NCI-H2107 treated with DMSO at 0.1 percent for 48 hours (cell line): ENCODE data around the gene TMX4.

Experiments
- DNase-seq: peaks from one replicate; lab custom pipeline; 2025; ENCODE audit not compliant: unreplicated experiment; lab: John Stamatoyannopoulos, UW

Gene TMX4

DNA sequence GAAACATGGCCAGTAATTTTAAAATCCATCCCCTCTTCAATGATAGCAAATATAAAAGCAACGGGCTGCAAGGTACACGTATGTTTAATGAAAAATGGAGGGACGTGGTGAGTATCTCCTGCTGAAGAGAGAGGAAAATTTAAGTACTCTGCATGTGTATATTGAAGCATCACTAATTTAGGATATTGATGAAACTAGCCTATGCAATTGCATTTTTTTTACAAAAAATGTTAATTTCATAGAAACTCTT lies 362 bp upstream of the TMX4 start:
- DNase-seq: no peak

DNA sequence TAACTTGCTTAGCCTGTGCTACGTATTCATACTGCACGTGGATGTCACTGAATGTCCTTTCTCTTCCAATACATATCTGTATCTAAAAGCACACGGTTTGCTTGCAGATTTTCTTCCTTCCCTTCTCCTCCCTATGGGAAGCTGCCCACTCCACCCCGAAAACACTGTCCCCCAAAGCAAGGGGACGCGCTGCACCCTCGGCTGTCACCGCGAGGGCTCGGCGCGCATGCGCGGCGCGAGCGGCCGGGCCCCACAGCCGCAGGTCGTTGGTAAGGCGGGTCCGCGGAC lies 659 bp downstream of the TMX4 start:
- peak; percentile 36 for DNase-seq

DNA sequence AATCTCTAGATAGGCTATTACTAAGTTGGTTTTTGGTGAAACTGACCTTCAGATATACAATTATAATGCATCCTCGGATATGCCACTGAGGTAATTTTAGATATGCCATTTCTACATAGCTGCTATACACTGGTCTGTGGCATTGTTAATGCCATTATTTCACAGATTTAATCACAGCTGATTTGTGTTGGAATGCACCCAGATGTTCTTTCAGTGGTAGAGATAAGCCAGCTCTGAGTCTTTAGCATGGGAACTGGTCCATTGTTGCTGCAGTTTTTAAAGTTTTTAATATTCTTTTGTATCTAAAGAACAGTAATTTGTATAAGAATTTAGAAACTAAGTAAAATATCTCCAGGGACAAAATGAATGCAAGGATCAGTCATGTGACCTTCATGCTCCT lies 6.8 kb downstream of the TMX4 start:
- DNase-seq: no peak

DNA sequence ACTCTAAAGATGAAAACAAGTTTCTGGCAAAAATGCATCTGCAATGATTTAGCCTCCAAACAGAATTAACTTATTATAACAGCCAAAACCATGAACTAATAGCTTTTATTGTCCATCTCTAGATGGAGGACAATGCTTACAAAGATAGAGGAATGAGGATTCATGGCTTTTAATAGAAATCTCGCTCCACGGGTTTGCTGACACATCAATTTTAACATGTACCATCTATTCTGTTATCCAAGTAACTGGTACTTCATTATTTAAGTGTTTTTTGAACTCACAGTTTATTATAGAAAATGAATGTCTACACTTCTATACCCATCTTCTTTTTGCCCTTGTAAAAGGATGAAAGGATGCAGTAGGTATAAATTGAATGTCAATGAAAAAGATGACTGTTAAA lies 10.8 kb downstream of the TMX4 start:
- DNase-seq: no peak

DNA sequence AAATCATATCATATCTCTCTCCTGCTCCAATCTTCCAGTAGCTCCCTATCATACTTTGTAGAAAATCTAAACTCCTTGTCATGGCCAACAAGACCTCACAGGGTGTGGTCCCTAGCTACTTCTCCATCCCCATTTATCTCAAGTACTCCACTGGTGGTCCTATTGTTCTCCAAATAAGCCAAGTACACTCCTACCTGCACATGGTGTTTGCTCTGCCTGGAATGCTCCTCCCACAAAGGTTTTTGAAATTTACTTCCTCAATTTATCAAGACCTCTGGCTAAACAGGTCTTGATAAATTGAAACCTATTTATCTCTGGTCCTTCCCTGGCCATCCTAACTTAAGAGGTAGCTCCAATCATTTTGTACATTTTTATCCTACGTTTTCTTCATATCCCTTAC lies 12.1 kb downstream of the TMX4 start:
- no peak for DNase-seq

DNA sequence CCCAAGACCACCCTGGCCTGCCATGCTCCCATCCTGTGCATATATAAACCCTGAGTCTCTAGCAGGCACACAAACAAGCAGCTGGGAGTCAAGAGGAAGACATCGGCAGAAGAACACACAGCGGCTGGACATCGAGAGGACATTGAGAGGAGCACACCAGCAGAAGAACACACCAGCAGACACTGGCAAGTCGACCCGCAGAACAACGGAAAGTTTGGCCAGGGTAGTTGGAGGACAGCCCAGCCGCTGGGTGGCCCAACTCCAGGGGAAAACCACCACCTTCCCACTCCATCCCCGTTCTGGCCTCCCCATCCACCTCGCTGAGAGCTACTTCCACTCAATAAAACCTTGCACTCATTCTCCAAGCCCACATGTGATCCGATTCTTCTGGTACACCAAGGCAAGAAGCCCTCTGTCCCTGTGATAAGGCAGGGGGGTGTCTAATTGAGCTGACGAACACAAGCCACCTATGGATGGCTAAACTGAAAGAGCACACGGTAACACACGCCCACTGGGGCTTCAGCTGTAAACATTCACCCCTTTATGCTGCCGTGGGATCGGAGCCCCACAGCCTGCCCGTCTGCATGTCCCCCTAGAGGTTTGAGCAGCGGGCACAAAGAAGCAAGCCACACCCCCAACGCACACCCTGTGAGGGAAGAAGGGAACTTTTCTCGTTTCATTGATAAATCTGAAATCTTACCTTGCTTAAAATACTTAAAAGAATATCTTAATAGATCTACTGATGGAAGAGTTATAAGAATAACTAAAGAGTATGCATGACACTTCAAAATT lies 13.8 kb downstream of the TMX4 start:
- DNase-seq: no peak

DNA sequence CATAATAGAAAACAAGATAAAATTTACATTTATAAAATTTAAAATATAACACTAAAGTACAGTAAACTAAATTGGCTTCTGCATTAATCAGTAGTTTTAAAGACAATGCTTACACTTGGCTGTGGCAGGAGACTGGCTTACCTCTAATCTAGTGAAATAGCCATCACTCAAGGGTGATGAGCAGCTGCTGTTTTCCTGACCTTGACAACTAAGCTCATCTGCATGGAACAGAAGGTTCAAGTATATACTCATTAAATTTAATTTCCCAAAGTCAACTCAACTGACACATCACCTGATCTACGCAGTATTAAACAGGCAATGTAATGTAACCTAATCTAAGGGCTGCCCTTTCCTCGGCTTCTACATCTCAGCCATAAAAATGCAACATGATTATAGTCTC lies 14.5 kb downstream of the TMX4 start:
- no peak for DNase-seq

DNA sequence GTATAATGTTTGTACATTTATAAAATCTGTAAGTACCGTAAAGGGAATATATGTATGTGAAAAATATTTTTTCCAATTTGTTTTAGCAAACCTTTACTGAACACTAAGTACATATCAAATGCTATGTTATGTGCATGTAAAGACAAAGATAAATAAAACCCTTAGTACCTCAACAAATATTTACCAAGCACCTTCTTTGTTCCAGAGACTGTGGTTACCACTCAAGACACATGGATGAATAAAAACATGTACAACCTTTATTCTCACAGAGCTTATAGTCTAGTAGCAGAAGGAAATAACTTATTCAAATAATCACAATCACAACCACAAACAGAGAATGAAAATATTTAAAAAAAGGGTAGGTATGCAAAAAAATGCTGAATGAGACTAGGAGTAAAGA lies 17.5 kb downstream of the TMX4 start:
- no peak for DNase-seq

DNA sequence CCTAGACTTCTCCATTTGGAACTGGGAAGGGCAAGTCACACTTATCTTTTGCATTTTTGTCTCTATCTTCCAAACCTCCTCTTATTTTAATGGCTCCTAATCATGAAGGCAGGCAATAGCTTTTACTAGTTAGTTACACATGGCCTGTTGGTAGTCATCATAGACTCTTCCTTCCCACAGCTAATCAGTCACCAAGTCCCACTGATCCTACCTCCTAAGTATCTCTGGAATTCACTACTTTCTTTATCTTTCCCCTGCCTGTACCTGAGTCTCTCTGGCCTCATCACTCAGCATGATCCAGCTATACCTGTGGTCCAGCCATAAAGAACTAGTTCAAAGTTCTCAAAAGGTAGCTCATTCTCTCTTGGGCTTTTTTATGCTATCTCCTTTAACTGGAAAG lies 18.8 kb downstream of the TMX4 start:
- no peak for DNase-seq

DNA sequence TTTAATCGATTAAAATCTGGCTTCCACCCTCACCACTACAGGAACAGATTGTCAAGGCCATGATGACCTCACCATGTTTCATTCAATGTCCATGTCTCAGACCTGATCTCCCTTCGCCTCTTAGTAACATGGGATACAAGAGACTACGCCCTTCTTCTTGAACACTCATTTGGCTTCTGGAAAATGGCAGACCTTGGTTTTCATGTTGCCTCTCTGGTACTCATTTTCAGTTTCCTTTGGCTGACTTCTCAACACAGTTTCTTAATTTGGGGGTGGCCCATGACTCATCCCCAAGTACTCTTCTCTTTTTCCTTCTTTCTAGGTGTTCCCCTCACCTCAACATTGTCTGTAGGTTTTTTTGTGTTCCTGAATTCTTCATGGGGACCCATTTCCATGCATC lies 22.7 kb downstream of the TMX4 start:
- DNase-seq: no peak

DNA sequence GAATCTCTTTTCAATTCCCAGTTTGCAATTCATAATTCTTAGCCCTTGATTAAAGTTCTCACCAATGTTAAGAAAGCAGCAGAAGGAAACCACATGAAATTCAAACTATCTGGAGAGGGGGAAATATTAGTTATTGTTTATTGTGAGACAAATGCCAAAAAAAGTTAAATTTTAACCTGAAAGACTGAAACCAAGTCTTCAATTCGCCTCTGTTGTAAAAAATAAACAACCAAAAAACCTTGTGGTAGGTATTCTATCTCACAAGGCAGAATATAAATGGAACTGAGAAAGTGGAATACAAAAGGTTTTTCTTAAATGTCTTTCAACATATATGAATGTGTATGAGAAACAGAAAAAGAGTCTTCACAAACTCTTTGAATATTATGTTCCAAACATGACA lies 24.8 kb downstream of the TMX4 start:
- DNase-seq: no peak

DNA sequence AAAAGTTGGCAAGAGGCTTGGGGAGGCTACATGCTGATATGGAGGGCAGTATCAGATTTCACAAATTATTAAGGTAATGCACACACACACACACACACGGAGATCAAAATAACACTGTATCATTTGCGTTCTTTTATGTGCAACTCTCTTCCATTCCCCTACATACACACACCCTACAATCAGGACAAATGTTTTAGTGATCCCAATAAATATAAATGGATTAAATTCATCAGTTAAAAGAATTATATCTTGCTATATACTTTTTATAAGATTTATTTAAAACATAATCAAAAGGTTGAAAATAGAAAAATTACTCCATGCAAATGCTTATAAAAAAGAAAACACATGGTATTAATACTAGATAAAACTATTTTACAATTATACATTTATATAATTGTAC lies 25.9 kb downstream of the TMX4 start:
- no peak for DNase-seq

DNA sequence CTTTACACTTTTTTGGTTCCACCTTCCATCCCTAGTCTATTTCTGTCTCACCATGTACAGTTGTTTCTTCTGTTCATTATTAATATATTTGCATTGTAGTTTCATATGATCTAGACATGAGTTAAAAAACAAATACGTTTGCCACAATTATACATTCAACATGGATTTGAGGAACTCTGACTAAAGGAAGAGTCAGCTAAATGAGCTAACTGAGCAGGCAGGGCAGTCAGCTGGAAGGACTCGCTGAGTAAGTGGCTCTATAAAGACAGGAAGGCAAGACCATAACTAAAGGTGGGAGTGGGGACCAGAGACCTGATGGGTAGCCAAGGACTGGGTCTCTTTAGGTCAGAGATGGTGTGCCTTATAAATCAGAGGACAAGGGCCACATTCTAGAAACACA lies 26.3 kb downstream of the TMX4 start:
- no peak for DNase-seq

DNA sequence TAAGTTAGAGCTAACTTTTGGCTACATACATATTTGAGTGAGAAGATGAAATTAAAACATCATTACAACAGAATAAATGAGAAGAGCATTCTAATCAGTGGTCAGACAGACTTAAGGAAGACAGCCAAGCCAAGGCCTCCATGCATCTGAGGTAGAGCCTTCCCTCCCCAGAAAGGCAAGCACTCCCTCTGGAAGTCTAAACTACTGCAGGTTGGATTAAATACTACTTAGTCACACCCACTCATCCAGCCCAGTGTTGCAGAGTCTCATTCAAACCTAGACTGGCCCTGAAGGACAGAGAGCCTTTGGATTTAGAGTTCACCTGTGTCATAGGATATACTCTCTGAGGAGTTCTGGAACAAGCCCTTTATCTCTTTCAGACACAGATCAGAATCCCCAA lies 29.2 kb downstream of the TMX4 start:
- DNase-seq: no peak

DNA sequence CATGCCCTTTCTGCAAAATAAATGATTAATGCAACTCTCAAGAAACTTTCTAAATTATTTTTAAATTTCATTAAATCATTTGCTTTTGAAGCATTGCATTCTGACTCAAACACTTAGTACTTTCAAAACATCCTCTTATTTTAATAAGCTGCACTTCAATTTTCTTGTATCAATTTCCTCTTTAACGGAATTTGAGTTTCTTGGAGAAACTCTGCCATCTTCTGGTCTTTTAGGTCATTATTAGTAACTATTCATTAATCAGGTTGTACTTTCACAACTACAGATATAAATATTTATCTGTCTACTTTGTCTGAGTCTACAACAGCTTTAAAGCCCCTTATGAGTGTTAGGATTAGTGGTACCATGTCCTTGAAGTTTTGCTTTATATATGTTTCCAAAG lies 30.2 kb downstream of the TMX4 start:
- no peak for DNase-seq

DNA sequence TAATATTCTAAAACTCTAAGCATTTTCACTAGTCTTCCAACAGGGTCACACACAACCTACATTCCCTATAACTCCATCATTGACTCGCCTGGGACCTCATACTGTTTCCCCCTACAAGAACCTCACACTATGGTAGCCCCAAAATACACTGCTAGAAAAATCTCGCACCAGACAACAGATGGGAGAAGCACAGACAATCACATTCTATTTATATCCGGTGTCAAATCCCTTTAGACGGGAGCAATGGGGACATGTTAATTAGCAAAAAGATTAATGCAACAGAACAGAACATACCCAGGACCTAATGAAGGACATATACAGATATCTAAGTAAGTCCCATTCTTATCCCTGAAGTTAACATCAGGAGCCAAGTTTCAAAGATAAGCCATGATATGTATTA lies 33.6 kb downstream of the TMX4 start:
- DNase-seq: no peak

DNA sequence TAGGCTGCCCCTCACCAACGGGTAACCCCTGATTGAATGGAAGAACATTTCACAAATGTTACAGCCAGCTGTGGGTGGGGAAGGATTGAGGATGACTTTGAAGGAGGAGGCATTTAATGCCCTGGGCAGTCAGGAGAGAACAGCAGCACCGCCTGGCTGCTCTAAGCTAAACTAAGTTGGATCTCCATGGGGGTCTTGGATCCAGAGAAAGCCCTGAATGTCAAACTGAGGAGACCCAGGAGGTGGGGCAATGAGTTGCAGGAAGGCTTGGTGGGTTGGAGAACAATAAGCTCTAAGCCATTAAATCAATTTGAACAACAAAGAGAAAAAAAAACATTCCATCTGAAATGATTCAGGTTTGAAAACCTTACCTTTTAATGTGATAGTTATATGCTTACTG lies 35.4 kb downstream of the TMX4 start:
- DNase-seq: no peak

DNA sequence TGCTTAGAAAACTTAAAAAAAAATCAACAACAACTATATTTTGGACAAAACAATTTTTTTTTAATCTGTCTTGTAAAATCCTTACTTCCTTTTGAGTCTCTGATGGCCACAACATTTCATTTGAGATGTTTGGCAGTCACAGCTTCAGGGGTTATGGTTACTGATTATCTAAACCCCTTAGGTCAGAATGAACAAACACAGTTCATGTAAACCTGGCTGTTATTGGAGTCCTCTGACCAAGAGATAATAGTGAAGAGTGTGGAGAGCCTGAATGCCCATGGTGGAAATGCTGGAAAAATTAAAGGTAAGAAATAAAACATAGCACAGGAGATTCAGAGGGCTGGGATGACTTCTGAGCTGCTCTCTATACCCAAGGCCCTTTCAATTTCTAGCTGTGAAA lies 38.2 kb downstream of the TMX4 start:
- DNase-seq: no peak

DNA sequence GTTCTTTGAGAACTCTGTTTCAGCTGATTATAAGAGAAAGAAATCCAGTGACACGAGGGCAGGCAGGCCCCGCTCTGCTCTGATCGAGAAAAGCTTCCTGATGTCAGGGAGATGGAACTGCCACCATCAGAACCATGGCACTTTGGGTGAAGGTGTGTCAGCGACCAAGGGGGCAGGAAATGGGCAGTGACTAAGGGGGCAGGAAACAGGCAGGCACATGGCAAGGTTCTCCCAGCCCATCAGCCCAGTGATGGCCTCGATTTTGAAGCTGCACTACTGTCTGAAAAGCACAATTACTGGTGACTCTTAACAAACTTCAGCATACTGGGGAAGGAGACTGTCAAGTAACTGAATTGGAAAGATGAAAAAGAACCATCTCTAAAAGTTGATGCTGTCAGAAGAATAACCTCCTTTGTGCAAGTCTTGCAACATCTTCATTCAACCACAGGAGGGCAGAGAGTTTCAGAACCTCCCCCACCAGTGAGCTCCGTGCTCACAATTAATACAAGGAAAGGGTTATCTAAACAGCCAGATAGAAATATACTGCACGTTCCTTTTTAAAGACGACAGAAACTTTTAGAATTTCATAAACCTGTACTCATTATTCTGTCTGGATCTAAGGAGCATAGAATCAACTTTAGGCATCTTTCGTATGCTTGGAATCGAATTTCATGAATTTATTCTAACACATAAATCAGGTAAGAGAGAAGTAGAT lies 39.1 kb downstream of the TMX4 start:
- DNase-seq: no peak

DNA sequence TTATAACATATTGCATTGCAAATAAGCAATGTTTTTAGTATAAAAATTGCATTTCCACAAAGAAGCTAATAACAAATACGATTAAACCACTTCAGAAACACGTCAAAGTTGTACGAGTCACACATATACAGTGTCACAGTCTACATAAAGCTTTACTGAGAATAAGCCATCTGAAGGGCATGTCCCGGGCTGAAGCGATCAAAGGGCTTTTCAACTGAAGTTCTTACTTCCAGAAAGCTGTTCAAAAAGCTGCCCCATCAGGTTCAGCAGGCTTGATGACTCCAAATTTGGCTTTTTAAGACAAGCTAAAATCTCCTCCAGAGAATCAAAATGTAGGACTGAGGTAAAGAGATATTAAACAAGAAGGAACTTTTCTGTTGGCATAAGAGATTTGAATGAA lies 41.9 kb downstream of the TMX4 start:
- DNase-seq: no peak

DNA sequence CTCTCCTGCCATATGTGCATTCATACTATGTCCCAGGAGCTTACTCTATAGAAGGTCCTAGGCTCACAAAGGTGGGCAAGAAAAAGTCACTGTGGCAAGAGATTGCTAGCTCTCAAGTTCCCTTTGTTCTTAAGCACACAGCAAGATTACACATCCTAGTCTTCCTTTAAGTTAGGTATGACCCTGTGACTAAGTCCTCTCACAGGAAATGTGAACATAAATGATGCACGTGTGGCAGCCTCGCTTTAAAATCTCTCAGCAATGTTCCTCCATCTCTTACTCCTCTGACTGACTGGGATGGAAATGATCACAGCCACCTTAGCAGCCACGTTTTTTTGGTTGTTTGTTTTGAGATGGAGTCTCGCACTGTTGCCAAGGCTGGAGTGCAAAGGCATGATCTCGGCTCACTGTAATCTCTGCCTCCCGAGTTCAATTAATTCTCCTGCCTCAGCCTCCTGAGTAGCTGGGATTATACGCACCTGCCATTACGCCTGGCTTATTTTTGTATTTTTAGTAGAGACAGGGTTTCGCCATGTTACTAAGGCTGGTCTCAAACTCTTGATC lies 43.6 kb downstream of the TMX4 start:
- DNase-seq: no peak

DNA sequence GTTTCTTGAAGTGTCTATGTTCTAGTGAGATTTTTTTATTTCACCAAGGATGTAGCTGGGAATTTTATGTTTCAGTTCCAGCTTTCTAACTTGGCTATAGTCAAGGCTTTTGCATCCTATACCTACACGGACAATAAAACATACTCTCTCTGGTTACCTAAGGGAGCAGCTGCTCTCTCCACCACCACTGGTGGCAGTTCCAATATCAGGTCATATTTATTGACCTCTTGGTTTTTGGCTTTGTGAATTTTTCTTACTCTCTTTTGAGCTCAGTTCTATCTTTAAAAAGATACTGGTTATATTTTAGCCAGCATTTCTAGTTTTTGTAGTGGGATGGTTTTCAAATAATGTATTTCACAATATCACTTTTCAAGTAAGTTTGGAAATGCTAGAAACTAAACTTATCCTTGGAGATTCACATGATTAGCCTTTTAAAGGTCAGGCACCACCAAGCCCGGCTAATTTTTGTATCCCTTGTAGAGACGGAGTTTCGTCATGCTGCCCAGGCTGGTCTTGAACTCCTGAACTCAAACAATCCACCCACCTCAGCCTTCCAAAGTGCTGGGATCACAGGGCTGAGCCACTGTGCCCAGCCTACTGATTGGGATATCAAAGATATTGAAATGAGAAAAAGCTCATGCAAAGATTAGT lies 44.7 kb downstream of the TMX4 start:
- DNase-seq: no peak
